Globus pallidus (tissue), 1 donor: ENCODE measurements around the gene CCDC89.

Experiments used
- DNase-seq: peaks from one replicate; pipeline ENCODE4 v3.0.0-alpha.2; 2015; ENCODE audit warnings: low spot score

Gene CCDC89

DNA sequence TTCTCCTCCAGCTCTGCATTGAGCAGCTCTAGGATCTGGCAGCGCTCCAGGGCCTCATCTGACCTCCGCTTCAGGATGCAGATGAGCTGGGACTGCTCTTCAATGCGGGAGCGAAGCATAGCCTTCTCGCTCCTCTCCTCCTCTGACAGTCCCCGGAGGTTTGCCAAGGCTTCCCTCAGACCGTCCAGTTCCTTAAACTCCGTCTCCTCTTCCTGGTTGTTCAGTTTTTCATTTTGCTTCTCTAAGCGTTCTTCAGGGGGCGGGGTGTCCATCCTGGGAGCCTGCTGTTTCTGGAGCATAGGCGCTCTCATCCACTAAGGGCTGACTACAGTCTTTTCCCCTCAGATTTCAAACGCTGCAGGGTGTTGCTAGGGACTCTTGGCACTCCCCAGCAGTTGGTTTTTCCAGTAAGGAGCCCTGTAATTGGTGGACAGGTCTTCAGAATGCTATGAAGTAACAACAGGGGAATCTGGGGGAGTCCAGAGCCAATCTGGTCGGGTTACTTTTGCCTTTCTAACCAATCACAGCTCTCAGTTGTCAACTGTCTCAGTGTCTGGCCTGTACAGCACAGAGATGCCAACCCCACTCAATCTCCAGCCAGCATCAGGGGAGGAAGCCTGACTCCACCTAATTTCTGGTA, at the start of gene CCDC89:
Gene CCDC89, minus strand, starts transcription at position 376 of the 640 bp plus-strand sequence. Its CDS starts 65 bp downstream, at position 311.
- DNase-seq = peak; percentile 88

- DNase-seq = no peak
Measured at GRCh38 chr11:85732965-85733364, 47.0 kb upstream of the CCDC89 start.

- no peak for DNase-seq
Measured at GRCh38 chr11:85726381-85726780, 40.4 kb upstream of the CCDC89 start.

DNA sequence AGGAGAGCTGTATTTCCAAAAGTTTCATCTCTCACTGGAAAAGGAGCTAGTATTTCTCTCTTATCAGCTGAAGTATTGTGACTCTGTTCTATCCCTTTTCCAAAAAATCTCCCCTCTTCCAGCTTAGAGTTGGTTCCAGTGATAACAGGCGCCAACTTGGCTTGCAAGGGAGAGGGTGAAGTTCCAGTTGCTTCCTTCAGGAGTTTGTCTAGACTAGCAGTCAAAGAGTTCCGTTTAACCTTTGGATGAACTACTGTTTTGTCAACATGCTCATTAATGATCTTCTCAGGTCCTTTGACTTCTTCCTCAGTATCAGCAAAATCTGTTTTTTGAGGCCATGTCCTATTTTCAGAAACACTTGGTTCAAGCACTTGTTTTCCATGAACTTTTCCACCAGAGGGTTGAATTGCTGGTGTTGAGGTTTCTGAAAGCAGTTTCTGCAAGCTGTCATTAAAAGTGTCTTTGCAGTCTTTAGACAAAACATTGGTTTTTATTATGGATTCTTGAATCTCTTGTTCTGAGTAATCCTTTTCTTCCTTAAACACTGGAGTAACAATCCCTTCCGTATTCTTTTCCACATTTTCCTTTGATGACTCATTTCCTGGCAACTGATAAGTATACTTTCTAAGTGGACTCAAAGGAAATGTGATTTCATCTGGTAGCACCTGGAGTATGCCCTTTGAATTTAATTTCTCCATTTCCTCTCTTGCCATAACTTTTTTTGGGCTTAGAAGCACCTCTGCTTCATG, 39.7 kb upstream of the CCDC89 start:
- DNase-seq = no peak

DNA sequence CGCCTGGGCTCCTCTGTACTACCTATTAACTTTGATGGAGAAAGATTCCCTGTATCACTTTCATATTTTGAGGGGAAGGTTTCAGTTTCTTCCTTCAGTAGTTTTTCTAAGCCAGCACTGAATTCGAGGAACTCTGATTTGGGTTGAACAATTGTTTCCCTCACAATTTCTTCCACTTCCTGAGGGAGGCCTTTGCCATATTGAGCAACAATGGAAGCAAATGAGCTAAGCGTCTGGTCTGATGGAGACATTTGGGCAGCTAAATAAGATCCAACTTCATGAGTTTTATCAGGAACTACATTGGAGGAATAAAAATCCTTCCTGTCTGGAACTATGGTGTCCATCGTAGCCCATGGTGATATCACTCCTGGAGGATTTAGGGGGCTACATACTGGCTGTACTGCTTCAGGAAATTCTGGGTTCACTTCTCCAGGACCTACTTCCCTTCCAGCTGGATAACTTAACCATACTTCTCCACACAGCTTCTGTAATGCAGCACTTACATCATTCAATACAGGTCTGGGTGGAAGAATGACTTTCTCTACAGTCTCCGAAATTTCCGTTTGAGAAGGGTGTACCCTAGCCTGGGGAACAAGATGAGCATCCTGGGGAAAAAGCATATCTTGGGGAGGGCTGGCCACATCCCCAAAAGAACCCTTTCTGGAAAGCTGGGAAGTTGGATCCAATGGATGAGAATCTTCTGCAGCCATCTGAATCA, 38.9 kb upstream of the CCDC89 start:
- DNase-seq = no peak

DNA sequence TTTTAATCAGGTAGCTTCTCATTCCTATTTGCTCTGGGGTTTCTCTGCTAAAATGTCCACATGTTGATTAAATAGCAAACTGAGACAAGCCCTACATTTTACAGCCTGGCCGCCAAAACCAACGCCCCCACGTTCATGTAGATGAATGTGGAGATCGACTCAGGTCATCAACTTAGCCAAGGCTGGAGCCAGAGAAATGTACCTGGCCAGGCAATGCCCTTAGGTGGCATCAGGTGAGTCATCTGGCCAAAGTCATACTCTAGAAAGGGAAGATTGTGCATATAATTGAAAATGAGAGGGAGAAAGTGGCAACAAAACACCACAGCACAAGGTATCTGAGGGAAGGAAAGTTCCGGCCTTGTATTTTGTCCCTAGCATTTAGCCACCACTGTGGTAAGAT, 37.1 kb upstream of the CCDC89 start:
- DNase-seq = no peak

GRCh38 chr11:85721191-85721590, 35.2 kb upstream of the CCDC89 start:
- DNase-seq = no peak

GRCh38 chr11:85718991-85719807, 33.2 kb upstream of the CCDC89 start:
- DNase-seq = peak; percentile 74

- DNase-seq = peak; percentile 45
Measured at GRCh38 chr11:85718126-85718943, 32.3 kb upstream of the CCDC89 start.

- DNase-seq = peak; percentile 33
Measured at GRCh38 chr11:85717429-85717828, 31.4 kb upstream of the CCDC89 start.

DNA sequence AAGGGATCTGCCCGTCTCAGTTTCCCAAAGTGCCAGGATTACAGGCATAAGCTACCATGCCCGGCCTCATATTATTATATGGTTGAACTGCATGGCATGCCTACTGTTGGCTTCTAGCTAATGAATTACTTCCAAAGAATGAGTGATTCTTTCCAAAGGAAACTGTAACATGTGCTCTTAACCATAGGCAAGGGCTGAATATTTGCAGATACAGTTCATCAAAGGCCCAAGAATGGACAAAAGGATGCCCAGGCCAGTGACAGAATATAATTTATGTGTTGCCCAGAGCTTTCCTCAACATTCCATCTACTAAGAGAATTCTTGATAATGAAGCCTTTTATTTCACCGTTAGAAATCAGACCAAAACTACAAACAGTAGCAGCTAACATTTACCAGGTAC, 27.0 kb upstream of the CCDC89 start:
- DNase-seq = no peak

DNA sequence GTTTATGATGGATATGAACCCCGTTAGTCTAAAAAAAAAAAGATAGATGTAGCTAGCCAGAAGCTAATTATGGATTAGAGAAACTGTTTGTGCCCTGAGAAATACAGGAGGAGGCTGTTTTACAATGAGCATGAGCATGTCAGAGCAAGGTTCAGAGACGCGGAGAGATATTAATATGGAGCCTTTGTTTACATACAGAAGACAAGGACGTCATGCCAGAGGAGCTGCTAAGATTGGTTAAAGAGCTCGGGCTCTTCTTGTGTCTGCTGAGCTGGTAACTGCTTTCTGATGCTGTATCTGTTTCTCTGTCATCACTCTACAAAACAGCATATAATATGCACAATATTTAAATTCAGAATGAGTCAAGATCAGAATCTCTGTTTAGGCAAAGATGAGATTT, 24.9 kb upstream of the CCDC89 start:
- DNase-seq = no peak

GRCh38 chr11:85709941-85710702, 24.1 kb upstream of the CCDC89 start:
- DNase-seq = no peak

- DNase-seq = no peak
Measured at GRCh38 chr11:85705800-85706199, 19.8 kb upstream of the CCDC89 start.

DNA sequence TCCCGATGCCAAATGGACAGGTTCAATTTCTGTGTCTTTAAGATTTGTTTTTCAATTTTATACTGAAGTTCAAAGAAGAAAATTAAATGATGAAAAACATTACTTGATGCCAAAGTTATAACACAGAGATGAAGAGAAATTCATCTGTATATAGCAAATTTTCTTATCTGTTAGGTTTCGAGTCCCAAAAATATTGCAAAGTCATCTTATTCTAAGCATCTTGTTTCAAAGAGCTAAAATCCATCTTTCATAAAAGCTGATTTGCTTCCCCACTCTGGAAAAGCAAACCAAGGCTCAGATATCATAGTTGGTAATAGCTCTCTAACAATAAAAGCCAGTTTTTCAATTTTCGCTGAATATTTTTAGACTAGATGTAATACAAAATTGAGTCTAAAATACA, 19.0 kb upstream of the CCDC89 start:
- DNase-seq = no peak

- no peak for DNase-seq
Measured at GRCh38 chr11:85699957-85700741, 14.2 kb upstream of the CCDC89 start.

DNA sequence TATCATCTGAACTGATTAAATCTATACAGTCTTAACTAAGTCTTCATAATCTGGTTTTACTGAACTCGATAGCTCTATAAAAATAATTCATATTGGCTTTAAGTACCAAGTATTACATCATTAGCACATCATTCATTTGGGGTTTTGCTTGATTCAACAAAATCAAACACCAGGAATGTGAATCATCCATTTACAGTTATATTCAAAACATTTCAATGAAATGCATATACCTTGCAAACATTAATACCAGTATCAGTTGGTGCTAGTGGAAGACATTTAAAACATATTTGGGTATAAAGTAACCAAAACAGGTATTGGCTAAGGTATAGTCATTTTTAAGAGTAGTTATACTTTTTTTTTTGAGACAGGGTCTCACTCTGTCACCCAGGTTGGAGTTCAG, 12.2 kb upstream of the CCDC89 start:
- DNase-seq = no peak

DNA sequence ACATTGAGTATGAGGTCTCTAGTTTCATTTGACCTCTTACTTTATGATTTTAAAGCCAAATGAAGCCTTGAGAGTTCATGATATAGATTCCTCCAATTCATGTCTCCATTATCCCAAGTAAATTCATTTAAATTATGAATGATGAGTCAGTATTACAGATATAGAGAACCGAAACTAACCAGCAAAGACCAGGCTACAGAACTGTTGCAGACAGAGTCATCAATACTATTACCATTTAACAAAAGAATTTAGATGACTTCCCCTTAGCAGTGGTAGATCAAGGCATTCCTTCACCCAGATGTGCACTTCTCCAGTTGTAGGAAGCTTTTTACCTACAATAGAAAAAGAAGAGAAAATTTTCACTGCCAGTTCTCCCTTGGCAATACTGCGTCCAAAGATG, 11.8 kb upstream of the CCDC89 start:
- no peak for DNase-seq

GRCh38 chr11:85695546-85695945, 9.6 kb upstream of the CCDC89 start:
- DNase-seq = no peak
